Stimulated activated CD8-positive, alpha-beta memory T cell treated with anti-CD3 and anti-CD28 coated beads, Interleukin-15, amount 100 ng/mL, for 48 hours (primary cell): Measurements from ENCODE around the gene NPC1.

Experiments used
- DNase-seq, 2 donors: peaks; one replicate each; pipeline ENCODE4 v3.0.0-alpha.2; 2020; ENCODE audit warnings: low read depth in 2 of 2

NPC1 gene

GRCh38 chr18:23487738-23488570, 98.4 kb downstream of the NPC1 start:
- peak in 1 of 2 donors; percentile 12 for DNase-seq

- DNase-seq, result no peak
Observed at GRCh38 chr18:23485386-23485785, 100.9 kb downstream of the NPC1 start.

- no peak for DNase-seq
Observed at GRCh38 chr18:23484561-23485182, 101.6 kb downstream of the NPC1 start.
